Endothelial cell (in vitro differentiated cells): ENCODE data around the gene FUT8. TPM values are rescaled to one million over a fixed set of nuclear protein-coding genes. Genes with fewer than 3 reads are reported as not detected.

Source experiments
- DNase-seq: peaks from one replicate; pipeline ENCODE4 v3.0.0; 2021; ENCODE audit warnings: low spot score
- H3K27ac Mint-ChIP-seq: one replicate; pipeline ENCODE4 v1.8.0; 2021; ENCODE audit warnings: mixed read lengths, inconsistent platforms; ENCODE audit not compliant: unreplicated experiment
- H3K27me3 Mint-ChIP-seq: one replicate; pipeline ENCODE4 v1.8.0; 2021; ENCODE audit warnings: mild to moderate bottlenecking, moderate library complexity, mixed read lengths, inconsistent platforms; ENCODE audit not compliant: unreplicated experiment
- H3K36me3 Mint-ChIP-seq: one replicate; pipeline ENCODE4 v1.8.0; 2021; ENCODE audit warnings: mild to moderate bottlenecking, low read depth, mixed read lengths, inconsistent platforms; ENCODE audit not compliant: unreplicated experiment
- H3K4me1 Mint-ChIP-seq: one replicate; pipeline ENCODE4 v1.8.0; 2021; ENCODE audit warnings: mild to moderate bottlenecking, mixed read lengths, inconsistent platforms; ENCODE audit not compliant: unreplicated experiment
- H3K4me3 Mint-ChIP-seq: one replicate; pipeline ENCODE4 v1.8.0; 2021; ENCODE audit warnings: mild to moderate bottlenecking, mixed read lengths, inconsistent platforms; ENCODE audit not compliant: unreplicated experiment
- H3K9me3 Mint-ChIP-seq: one replicate; pipeline ENCODE4 v1.8.0; 2021; ENCODE audit warnings: mixed read lengths, inconsistent platforms; ENCODE audit not compliant: unreplicated experiment
- microRNA-seq: library from miRNA; unstranded; fragments of <30 nt; microRNA quantifications from one replicate; pipeline ENCODE4, GENCODE V29; 2020; ENCODE audit not compliant: unreplicated experiment
- total RNA-seq: library from RNA; stranded (reverse); fragmentation: NEBNext Ultra II Directional; extraction: Animal tissue kit (Norgen Biotek cat#: 25700); gene quantifications from one replicate; pipeline ENCODE4 v1.2.1, GENCODE V29; 2021; ENCODE audit not compliant: unreplicated experiment
- TF ChIP-seq, protein P1 (sequence below): fragments of 200-600 bp; sonication (generic); IDR thresholded peaks from one replicate; pipeline ENCODE4 v1.5.0; 2021; ENCODE audit warnings: antibody characterized with exemption; ENCODE audit not compliant: unreplicated experiment

FUT8 gene
- total RNA-seq, 1 donor from 2014 or later = 65.4 TPM

DNA sequence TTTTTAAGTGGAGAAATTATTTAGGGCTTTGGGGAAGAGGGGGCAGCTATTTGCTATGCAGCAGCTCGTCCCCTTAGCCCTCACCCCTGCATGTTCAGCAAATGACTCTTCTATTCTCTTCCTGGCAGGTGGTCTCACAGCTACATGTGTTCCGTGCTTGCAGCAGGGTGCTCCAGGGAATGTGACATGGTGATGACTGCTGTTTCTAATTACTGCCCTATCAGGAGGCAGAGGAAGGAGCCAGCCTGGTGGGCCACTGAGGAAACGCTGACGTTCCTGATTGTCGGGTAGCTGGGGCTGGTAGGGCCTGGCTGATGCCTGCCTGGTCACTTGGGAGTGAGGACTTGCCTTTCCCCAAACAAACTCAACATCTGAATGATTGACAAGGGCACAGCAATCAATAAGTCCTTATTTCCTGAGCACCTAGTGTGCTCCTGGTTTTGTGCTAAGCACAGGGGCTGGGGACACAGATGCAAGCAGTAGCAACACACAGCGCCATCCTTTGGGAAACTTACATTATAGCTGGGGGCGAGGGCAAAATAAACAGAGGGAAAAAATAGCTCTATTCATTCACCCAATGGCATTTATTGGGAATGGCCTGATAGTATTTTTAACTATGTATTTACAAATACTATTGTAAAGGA, 377.8 kb downstream of the FUT8 start:
- Mint-ChIP-seq H3K4me3 (no peak overlapping the region), H3K4me1 (no peaks in the 10 kb centered on the region), H3K27me3 (peaks cover 7% of the 10 kb centered on the region), H3K36me3 (peaks cover 4% of the 10 kb centered on the region), H3K27ac (no peak overlapping the region), H3K9me3 (no peaks in the 10 kb centered on the region)
- no peak for DNase-seq
- TF ChIP-seq, protein P1, sequence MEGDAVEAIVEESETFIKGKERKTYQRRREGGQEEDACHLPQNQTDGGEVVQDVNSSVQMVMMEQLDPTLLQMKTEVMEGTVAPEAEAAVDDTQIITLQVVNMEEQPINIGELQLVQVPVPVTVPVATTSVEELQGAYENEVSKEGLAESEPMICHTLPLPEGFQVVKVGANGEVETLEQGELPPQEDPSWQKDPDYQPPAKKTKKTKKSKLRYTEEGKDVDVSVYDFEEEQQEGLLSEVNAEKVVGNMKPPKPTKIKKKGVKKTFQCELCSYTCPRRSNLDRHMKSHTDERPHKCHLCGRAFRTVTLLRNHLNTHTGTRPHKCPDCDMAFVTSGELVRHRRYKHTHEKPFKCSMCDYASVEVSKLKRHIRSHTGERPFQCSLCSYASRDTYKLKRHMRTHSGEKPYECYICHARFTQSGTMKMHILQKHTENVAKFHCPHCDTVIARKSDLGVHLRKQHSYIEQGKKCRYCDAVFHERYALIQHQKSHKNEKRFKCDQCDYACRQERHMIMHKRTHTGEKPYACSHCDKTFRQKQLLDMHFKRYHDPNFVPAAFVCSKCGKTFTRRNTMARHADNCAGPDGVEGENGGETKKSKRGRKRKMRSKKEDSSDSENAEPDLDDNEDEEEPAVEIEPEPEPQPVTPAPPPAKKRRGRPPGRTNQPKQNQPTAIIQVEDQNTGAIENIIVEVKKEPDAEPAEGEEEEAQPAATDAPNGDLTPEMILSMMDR = no peak

DNA sequence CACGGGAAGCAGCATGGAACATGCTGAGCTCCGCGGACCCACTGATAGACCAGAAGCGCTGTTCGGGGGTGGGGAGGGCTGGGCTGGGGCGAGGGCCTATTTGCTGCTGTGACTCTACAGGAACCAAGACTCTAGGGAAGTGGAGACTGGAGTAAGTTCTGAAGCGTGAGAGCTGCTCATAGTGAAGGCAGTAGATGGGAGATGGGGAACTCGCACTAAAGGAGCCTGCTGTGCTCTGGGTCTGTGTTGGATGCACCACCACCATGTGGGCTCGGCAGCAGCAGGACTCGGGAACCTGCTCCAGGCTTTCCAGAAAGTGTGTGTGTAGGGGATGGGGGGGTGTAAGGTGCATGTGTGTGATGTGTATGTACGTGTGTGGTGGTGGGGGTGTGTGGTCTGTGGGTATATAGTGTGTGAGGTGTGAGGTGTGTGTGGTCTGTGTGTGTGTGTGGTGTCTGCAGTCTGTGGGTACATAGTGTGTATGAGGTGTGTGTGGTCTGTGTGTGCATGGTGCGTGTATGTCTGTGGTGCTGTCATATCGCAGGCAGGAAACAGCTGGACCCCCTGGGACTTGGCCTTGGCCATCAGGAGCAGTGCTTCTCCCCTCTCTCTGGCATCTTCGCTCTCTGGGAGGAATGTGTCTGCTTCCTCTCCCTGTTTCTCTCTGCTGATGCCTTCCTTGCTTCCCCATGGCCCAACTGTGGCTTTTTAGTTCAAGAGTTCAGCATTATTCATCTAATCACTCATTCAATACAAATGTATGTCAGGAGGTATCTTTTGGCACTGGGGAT, 378.9 kb downstream of the FUT8 start:
- H3K9me3 Mint-ChIP-seq = no peaks in the 10 kb centered on the region
- no peaks in the 10 kb centered on the region for H3K36me3 Mint-ChIP-seq
- H3K27me3 Mint-ChIP-seq = peaks cover 6% of the 10 kb centered on the region
- DNase-seq = no peak
- no peak overlapping the region for H3K4me3 Mint-ChIP-seq
- H3K4me1 Mint-ChIP-seq = no peaks in the 10 kb centered on the region
- TF ChIP-seq, protein P1 = no peak
- H3K27ac Mint-ChIP-seq = no peak overlapping the region

DNA sequence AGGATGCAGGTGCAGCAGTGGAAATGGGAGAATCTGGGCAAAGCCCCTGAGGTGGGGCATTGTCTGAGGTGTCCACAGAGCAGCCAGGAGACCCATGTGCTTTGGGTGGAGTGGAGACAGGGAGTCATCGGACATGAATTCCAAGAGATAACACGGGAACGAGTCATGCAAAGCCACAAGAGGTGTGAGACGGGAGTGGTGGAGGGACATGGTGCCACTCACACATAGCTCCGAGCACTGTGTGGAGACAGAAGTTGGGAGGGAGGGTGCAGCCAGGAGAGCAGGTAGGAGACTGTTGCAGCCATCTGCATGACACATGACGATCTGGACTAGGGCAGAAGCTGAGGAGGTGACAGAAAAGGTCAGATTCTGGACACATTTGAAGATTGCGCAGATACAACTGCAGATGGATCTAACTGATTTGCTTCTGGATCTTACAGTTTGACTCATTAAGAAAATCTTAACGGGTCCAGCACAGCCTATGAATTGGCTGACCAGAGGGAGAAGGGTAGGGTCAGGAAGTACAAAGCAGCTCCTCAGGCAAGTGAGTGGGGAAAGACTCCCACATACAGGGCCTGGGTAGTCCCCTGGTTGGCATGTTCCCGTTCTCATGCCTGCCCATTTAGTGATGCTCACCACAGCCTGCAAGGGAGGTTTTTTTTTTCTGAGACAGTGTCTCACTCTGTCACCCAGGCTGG, 379.8 kb downstream of the FUT8 start:
- TF ChIP-seq, protein P1 = no peak
- DNase-seq = no peak
- no peaks in the 10 kb centered on the region for H3K36me3 Mint-ChIP-seq

More for the DNA sequence above, 379.8 kb downstream of the FUT8 start:
- Mint-ChIP-seq H3K4me3 (no peak overlapping the region), H3K4me1 (no peaks in the 10 kb centered on the region), H3K27ac (no peak overlapping the region), H3K27me3 (peaks cover 5% of the 10 kb centered on the region), H3K9me3 (no peaks in the 10 kb centered on the region)

Small RNAs within 50 kb of the gene (microRNA-seq; reads per million reads assigned to microRNA genes)
- gene MIR625 = 0.90 reads per million, percentile 9 among the genes with 10 or more reads in this experiment
